Fibroblast of skin of left biceps (primary cell): ENCODE measurements around the gene CHIC1.
"Not testable (repeated sequence)": the region's sequence is repeated elsewhere in the genome, so short reads cannot be mapped to it uniquely, and the experiment has no call there.

Experiments used
- DNase-seq, 2 experiments: peaks; one replicate each; pipeline ENCODE4 v3.0.0-alpha.2; 2013; ENCODE audit warnings: low read depth in 2 of 2

The CHIC1 gene

GRCh38 chrX:73562984-73563737 is at the start of gene CHIC1:
CHIC1 (plus strand) TSS chrX:73563197; CDS start chrX:73563285, 88 bp downstream.
- peak in 1 of 2 experiments; percentile 37 for DNase-seq

GRCh38 chrX:73522823-73523222 is 40.2 kb upstream of the CHIC1 start:
- DNase-seq, result not testable (repeated sequence)

GRCh38 chrX:73524906-73525305 is 38.1 kb upstream of the CHIC1 start:
- no peak for DNase-seq

GRCh38 chrX:73525928-73526690 is 36.9 kb upstream of the CHIC1 start:
- DNase-seq, result no peak

- DNase-seq, result not testable (repeated sequence)
Observed at GRCh38 chrX:73531655-73532054, 31.3 kb upstream of the CHIC1 start.

- DNase-seq, result no peak
Observed at GRCh38 chrX:73556159-73556558, 6.8 kb upstream of the CHIC1 start.

GRCh38 chrX:73561801-73562200 is 1.2 kb upstream of the CHIC1 start:
- no peak for DNase-seq

- no peak for DNase-seq
Observed at GRCh38 chrX:73562458-73562857, 539 bp upstream of the CHIC1 start.

GRCh38 chrX:73563738-73564068 is 706 bp downstream of the CHIC1 start:
- no peak for DNase-seq

- DNase-seq, result peak in 1 of 2 experiments; percentile 24
Observed at GRCh38 chrX:73577361-73577760, 14.4 kb downstream of the CHIC1 start.

- DNase-seq, result no peak
Observed at GRCh38 chrX:73581002-73581628, 18.1 kb downstream of the CHIC1 start.

GRCh38 chrX:73597758-73598157 is 34.8 kb downstream of the CHIC1 start:
- DNase-seq, result not testable (repeated sequence)

- no peak for DNase-seq
Observed at GRCh38 chrX:73615022-73615421, 52.0 kb downstream of the CHIC1 start.

- DNase-seq, result not testable (repeated sequence)
Observed at GRCh38 chrX:73641669-73642068, 78.7 kb downstream of the CHIC1 start.

GRCh38 chrX:73647212-73647611 is 84.2 kb downstream of the CHIC1 start:
- DNase-seq, result no peak

GRCh38 chrX:73647632-73648322 is 84.8 kb downstream of the CHIC1 start:
- DNase-seq, result no peak

- DNase-seq, result not testable (repeated sequence)
Observed at GRCh38 chrX:73661322-73661721, 98.3 kb downstream of the CHIC1 start.

GRCh38 chrX:73668779-73669178 is 105.8 kb downstream of the CHIC1 start:
- no peak for DNase-seq

- DNase-seq, result no peak
Observed at GRCh38 chrX:73681408-73681807, 118.4 kb downstream of the CHIC1 start.

GRCh38 chrX:73683236-73683859 is 120.4 kb downstream of the CHIC1 start:
- no peak for DNase-seq

- not testable (repeated sequence) for DNase-seq
Observed at GRCh38 chrX:73707014-73707413, 144.0 kb downstream of the CHIC1 start.

- DNase-seq, result no peak
Observed at GRCh38 chrX:73728602-73729001, 165.6 kb downstream of the CHIC1 start.
